ENCODE measurements around the gene PPP1R27.

The PPP1R27 gene

GRCh38 chr17:81870981-81871386 is 36.1 kb upstream of the PPP1R27 start, which contains the start of gene ARHGDIA:
TSS of gene ARHGDIA (minus strand) at chr17:81871337. CDS start at chr17:81869930, 1,407 bp downstream.
- TF ChIP-seq CTCF (conservative IDR thresholded peaks at IDR 0.05; ENCODE audit: control insufficient read depth, insufficient read depth, low read depth, low read length): no peak
- DNase-seq (ENCODE audit: low read depth): peak; percentile 4
- peak within 1 kb of the TSS; percentile 76 for H3K4me3 ChIP-seq (ENCODE audit: control insufficient read depth, low read depth, low read length)

- peak; percentile 69 for DNase-seq (ENCODE audit: low read depth)
- no peak for TF ChIP-seq CTCF (conservative IDR thresholded peaks at IDR 0.05; ENCODE audit: control insufficient read depth, insufficient read depth, low read depth, low read length)
- H3K4me3 ChIP-seq (ENCODE audit: control insufficient read depth, low read depth, low read length): peak overlapping the region; percentile 76
Observed at GRCh38 chr17:81870131-81870980, 35.5 kb upstream of the PPP1R27 start.

- peak; percentile 45 for TF ChIP-seq CTCF (conservative IDR thresholded peaks at IDR 0.05; ENCODE audit: control insufficient read depth, insufficient read depth, low read depth, low read length)
- DNase-seq (ENCODE audit: low read depth): peak; percentile 27
- peak overlapping the region; percentile 76 for H3K4me3 ChIP-seq (ENCODE audit: control insufficient read depth, low read depth, low read length)
Observed at GRCh38 chr17:81869221-81870130, 34.6 kb upstream of the PPP1R27 start.

- DNase-seq (ENCODE audit: low read depth): peak; percentile 89
- no peak for TF ChIP-seq CTCF (conservative IDR thresholded peaks at IDR 0.05; ENCODE audit: control insufficient read depth, insufficient read depth, low read depth, low read length)
- peak overlapping the region; percentile 76 for H3K4me3 ChIP-seq (ENCODE audit: control insufficient read depth, low read depth, low read length)
Observed at GRCh38 chr17:81868674-81869220, 33.9 kb upstream of the PPP1R27 start.

GRCh38 chr17:81867991-81868673 is 33.3 kb upstream of the PPP1R27 start:
- no peak overlapping the region for H3K4me3 ChIP-seq (ENCODE audit: control insufficient read depth, low read depth, low read length)
- TF ChIP-seq CTCF (conservative IDR thresholded peaks at IDR 0.05; ENCODE audit: control insufficient read depth, insufficient read depth, low read depth, low read length): no peak
- no peak for DNase-seq (ENCODE audit: low read depth)

All from fibroblast of mammary gland (primary cell).